Neural cell (in vitro differentiated cells): Measurements from ENCODE around the gene PRKAR1B.

Experiments used
- EP300 ChIP-seq: fragments of 450-650 bp; conservative IDR thresholded peaks from 2 replicates; pipeline ENCODE4 v1.6.1; 2014; ENCODE audit warnings: antibody characterized with exemption, mild to moderate bottlenecking, moderate library complexity; ENCODE audit not compliant: poor library complexity, severe bottlenecking
- EZH2 ChIP-seq: fragments of 200-600, 300-800 bp; shearing (Covaris generic), sonication (generic); IDR thresholded peaks from 2 replicates; pipeline ENCODE4 v1.6.1; 2014; ENCODE audit warnings: antibody characterized with exemption, low read length, borderline replicate concordance, mild to moderate bottlenecking; ENCODE audit not compliant: insufficient read depth, poor library complexity, severe bottlenecking
- POLR2AphosphoS5 ChIP-seq: IDR thresholded peaks from 2 replicates; pipeline ENCODE4 v1.6.1; 2012
- SMC3 ChIP-seq: fragments of 450-650 bp; conservative IDR thresholded peaks from 2 replicates; pipeline ENCODE4 v1.6.1; 2014; ENCODE audit warnings: antibody characterized with exemption, mild to moderate bottlenecking, moderate library complexity; ENCODE audit not compliant: poor library complexity
- TAF1 ChIP-seq: IDR thresholded peaks from 2 replicates; pipeline ENCODE4 v1.6.1; 2012; ENCODE audit warnings: low read depth
- TF ChIP-seq, protein P1 (sequence below): fragments of 450-650 bp; IDR thresholded peaks from 2 replicates; pipeline ENCODE4 v1.5.1; 2014; ENCODE audit warnings: antibody characterized with exemption, mild to moderate bottlenecking, moderate library complexity; ENCODE audit not compliant: poor library complexity, severe bottlenecking

- TF ChIP-seq, protein P1, sequence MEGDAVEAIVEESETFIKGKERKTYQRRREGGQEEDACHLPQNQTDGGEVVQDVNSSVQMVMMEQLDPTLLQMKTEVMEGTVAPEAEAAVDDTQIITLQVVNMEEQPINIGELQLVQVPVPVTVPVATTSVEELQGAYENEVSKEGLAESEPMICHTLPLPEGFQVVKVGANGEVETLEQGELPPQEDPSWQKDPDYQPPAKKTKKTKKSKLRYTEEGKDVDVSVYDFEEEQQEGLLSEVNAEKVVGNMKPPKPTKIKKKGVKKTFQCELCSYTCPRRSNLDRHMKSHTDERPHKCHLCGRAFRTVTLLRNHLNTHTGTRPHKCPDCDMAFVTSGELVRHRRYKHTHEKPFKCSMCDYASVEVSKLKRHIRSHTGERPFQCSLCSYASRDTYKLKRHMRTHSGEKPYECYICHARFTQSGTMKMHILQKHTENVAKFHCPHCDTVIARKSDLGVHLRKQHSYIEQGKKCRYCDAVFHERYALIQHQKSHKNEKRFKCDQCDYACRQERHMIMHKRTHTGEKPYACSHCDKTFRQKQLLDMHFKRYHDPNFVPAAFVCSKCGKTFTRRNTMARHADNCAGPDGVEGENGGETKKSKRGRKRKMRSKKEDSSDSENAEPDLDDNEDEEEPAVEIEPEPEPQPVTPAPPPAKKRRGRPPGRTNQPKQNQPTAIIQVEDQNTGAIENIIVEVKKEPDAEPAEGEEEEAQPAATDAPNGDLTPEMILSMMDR = no peak
- TF ChIP-seq EZH2 (no peak), TAF1 (no peak), POLR2AphosphoS5 (no peak), EP300 (no peak), SMC3 (no peak)
Observed at GRCh38 chr7:586494-586893, 140.6 kb downstream of the PRKAR1B start.
